GM18858 (cell line): Measurements from ENCODE around the gene NTF3.

Source experiments
- ATAC-seq: cut with Tn5 transposase; IDR thresholded peaks from one replicate; pipeline ENCODE4 v1.9.1; 2021; ENCODE audit not compliant: unreplicated experiment

Gene NTF3

DNA sequence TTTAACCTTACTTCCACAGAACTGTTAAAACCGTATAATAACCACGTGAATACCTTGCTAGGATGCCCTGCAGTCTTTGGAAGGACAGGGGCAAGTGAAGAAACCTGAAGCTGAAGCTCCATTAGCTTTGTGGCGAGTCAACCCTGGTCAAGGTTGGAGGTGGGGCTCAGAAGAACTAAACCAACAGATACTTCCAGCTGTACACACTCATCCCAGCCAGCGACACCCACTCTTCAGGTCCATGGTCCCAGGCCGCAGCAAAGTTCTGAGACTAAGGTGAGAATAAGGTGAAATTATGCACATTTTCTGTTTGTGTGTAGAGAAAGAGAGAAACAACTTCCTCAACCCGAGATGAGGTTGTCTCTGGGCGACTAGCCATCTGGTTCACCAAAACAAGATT, 77.6 kb downstream of the NTF3 start:
- ATAC-seq: no peak

DNA sequence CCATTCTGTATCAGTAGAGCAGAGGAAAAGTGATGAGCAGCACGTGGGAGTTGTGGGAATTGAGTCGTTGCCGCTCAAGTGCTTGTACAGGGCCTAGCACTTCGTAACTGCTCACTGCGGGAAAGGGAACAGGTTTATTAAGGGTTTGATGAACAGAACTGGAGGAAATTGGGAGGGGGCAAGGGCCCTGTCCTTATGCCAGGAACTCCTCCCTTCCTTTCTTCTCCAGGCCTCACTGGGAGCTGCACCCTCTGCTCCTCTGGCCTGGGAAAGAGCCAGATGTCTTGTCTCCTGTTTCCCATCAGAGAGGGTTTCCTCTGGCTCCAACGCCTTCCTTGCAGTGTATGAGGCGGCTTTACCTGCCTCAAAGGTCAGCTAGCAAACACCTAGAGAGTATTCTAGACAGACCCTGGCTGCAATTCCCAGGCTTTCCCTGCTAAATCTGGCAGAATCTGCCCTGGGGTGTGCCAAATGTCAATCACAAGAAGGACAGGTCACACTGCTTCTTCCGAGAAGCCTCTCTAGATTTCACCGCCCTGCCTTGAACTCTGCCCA, 78.4 kb downstream of the NTF3 start:
- ATAC-seq: no peak

DNA sequence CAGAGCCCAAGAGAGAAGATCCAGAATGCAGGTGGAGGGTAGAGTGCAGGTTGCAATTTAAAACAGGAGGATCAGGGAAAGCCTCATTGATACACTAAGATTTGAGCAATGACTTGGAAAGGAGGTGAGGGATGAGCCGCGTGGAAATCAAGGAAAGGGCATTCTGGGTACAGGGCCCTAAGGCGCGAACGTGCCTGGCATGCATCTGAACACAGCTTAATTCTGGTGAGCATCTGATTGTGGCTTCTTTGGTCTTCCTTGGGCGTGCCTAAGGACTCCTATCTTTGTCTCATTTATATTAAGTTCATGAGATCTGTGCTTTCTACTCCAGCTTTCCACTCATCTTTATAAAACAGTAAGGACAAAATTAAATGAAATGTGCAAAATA, 79.3 kb downstream of the NTF3 start:
- no peak for ATAC-seq

DNA sequence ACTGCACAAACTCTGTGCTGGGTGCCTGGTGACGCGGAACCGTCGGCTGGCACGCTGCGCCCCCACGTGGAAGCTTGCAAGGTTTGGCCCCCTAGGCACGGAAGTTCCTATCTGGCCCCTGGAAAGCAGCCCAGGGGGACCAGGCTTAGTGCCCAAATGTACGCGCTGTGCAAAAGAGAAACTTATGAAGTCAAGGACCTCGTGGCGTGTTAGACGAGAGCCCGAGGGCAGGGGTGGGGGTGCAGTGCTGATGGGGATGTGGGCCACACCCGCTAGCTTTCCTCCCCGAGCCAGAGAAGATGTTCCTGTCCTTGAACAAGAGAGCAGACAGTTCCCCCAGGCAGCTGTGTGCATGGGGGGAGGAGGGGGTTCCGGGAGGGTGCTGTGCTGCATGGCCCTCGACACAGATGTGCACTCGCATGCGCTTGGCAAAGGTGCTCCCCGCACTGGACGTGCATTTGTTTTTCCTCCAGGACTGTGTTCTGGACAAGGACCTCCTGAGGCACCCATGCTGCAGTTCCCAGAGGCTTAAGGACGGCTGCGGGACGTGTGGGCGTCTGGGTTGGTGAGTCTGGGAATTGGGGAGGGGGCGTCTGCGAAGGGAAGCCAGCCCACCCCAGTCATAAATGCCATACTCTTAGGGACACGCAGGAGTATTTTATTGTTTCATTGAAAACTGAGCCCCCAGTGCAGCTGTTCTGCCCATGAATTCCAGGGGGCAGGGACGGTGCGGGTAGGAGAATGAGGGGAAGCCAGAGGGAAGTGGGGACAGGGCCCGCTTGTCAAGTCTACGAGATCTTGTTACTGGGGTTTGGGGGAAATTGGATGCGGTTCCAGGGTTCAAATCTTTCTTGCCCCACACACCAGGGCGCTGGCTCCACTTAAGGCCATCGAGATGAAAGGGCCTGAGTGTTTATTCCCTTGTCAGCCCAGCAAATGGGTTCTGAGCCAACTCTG, 80.0 kb downstream of the NTF3 start:
- ATAC-seq: no peak

DNA sequence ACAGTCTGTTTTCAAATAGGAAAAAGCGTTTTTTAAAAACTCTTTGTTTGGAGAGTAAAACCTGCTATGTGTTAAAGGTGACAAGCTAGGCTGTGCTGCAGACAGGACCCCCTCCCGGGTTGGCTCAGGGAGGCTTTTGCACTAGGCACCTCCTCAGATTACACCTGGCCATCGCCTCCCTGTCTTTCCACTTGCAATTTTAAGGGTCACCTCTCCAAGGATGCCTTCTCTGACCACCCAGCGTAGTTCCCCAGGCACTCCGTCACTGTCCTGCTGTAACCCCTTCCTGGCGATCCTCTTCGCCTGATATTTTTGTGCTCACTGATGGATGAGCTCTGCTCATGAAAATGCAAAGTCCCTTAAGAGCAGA, 80.7 kb downstream of the NTF3 start:
- ATAC-seq: no peak

DNA sequence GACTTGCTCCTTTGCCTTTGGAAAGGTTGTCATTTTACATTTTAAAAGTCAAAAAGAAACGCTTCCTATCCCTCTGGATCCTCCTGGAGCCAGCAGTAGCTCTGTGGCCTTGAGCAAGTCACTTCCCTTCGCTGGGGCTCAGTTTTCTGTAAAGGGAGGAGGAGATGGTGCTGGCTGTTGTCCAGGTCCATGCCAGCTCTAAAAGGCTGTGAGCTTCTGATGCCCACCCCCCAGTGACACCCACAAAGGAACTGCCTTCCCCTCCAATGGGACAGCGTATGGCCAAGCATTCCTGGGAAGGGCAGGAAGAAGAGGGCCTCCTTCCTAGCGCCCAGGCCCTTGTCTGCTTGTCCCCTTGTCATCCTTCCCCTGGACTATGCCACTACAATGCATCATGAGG, 81.5 kb downstream of the NTF3 start:
- no peak for ATAC-seq

DNA sequence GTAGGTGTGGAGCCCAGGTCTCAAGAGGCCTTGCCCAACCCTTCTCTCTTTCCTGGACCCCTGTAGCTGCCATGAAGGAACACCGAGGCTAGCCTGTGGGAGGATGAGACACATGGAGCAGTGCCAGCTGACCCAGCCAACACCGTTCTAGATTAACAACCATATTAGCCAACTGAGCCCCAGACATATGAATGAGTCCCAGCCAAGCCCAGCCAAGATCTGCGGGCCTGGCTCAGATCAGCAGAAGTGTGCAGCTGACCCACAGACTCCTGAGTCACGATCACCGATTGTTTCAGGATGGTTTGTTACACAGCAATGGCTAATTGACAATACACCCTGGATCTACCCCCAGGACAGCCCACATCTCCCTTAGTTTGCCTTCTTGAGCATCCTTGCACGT, 82.1 kb downstream of the NTF3 start:
- ATAC-seq: no peak

DNA sequence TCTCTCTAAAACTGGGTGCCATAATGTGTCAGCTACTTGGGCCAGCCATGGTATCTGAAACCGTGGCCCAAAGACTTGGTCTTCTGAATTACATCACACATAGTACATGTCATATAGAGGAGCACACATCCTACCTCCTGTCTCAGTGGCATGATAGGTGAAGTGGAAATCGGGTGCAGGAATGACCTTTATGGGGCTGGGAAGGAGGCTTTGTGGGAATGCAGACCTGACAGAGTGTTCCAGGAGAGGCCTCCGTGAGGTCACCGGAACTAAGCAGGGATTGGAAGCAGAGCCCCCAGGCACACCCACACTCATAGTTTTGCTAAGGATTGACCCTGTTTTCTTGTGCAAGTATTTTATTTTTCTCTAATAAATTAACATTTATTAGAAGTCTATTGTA, 82.6 kb downstream of the NTF3 start:
- no peak for ATAC-seq

DNA sequence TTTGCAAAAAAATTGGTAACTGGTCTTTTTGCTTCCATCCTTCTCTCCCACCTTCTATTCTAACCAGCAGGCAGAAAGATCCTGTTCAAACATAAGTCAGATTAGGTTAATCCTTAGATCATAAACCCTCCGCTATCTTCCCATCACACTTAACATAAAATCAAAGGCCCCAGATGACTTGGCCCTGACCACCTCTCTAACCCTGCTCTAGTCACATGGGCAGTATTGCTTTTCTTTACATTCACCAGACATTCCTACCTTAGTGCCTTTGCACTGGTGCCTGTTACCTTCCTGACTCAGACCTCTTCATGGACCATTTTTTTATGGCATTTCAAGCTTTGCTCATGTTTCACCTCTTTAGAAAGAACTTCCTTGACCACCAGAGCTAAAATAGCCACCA, 83.5 kb downstream of the NTF3 start:
- ATAC-seq: no peak

DNA sequence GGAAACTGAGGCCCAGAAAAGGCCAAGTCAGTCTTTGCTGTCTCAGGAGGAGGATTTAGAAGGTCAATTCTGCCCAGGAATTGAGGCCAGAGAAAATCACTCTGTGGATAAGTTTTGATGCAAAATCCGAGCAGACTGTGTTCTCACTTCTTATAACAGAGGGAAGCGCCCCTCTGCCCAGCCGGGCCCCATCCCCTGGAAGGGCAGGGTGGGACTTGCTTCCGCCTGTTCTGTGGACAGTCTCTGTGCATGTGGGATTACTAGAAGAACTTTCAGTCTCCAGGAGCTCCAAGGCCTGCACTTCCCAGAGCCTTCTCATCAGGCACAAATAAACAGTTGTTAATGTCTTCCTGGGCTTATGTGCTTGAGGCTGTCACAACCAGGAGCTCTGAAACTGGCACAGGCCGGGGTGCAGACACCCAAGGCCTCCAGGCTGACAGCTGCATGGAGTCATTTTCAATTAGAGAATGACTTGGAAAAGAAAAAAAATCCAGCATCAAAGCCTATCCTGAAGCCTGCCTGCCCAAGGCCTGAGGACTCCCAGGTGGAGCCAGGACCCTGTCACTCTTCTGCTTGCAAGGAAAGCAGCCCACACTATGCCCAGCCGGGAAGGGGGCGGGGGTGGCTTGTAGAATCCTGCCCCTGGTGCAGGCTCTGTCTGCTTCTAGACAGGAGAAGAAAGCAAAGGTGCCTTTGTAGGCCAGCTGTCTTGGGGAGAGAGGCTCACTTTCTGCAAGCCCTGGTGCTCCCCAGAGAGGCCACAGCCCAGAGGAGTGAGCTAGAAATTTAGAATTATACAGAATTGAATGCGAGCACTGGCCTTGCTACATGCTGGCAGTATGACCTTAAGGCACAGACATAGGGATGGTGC, 84.7 kb downstream of the NTF3 start:
- no peak for ATAC-seq

DNA sequence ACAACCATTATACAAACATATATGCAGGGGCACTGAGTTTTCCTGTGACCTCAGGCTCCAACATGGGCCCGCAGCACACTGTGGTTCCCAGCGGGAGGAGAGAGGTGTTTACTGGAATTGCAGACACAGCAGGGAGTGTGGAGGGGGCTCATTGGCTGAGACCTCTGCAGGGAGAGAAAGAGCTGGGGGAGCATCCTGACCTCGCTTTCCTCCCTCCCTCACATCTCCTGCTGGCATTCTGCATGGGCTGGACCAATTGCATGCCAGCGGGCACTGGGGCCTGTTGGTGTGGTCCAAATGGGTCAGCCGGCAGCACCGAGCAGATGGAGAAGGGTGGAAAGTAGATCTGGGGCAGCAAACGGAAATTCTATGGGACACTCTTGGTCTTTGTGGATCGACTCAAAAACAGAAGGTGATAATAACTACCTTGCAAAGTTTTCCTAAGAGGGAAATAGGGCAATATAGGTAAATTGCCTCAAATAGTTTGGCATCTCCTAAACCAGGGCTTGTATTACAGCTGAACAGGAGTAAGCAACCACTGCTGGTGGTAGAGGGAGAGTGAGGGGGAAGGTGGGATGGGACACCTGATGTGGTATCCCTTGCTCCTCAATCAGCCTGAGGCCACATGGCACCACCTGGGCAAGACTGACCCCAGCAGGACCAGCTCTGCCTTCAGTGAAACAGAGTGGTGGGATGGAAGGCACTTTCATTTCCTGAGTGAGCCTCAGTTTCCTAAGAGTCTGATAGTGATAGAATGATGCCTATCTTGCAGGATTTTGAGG, 86.9 kb downstream of the NTF3 start:
- ATAC-seq: no peak

DNA sequence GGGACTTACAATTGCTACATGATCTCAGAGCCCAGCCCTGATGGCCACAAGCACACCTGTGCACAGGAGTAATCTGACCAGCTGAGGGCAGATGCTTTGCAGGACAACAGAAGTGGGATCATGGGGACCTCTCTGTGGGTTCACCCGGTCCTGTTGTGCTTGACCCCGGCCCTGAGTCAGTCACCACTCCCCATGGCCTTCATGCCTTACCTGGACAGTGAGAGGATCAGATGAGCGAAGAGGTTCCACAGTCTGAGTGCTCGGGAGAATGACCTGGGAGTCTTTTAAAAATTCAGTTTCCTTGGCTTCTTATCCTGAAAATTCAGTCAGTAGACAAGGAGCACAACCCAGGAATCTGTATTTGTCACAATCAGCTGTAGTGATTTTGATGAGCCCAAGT, 88.1 kb downstream of the NTF3 start:
- no peak for ATAC-seq

DNA sequence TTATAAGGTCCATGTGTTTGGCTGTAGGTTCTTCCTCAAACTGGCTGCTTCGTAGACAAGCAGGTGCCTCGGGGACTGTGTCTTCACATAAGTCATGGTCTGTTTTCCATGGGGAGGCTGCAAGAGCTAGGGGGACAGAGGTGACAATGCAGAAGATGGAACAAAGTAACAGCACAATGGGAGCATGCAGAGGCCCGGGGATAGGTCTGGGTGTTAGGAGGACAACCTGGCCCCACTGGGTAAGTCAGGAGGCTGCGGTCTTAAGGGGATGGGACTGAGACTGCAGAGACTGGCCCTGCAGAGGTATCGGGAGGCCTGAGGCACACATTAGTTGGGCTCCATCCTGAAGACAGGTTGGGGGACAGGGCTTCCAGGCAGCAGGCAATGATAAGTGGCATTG, 88.9 kb downstream of the NTF3 start:
- no peak for ATAC-seq

DNA sequence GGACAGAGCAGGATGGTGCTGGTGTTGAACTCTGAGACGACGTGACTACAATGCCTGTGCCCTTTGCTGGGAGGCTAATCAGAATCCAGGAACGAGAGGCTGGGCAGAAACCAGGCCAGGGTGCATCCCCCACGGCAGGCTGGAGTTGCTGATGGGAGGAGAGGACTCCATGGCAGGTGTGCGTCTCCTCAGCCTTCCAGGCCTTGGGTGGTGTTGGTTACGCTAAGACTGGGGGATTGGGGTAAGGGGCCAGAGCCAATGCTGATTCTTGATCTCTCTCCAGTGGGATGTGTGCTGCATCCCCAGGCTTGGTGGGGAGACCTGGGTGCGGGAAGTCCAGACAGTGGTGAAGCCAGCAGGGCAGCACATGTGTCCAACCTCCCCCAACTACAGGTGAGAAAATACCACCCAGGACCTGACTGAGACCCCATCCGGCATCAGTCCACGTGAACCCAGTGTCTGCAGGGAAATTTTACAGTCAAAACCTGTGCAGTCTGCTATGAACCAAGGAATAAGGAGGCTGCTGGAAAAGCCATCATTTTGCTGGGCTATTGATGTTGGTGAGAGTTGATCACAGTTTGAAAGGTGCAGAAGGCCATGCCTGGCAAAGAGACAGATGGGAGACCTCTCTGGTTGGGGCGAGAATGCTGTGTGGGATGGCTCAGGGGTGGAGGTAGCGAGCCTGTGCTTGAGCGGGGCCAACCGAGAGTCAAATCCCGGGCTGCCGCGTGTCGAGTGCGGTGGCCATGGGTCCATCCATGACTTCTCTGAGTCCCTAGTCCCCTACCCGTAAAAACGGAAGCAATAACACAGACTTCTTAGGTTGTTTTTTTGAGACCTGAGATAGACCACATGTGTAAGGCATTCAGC, 89.8 kb downstream of the NTF3 start:
- no peak for ATAC-seq

DNA sequence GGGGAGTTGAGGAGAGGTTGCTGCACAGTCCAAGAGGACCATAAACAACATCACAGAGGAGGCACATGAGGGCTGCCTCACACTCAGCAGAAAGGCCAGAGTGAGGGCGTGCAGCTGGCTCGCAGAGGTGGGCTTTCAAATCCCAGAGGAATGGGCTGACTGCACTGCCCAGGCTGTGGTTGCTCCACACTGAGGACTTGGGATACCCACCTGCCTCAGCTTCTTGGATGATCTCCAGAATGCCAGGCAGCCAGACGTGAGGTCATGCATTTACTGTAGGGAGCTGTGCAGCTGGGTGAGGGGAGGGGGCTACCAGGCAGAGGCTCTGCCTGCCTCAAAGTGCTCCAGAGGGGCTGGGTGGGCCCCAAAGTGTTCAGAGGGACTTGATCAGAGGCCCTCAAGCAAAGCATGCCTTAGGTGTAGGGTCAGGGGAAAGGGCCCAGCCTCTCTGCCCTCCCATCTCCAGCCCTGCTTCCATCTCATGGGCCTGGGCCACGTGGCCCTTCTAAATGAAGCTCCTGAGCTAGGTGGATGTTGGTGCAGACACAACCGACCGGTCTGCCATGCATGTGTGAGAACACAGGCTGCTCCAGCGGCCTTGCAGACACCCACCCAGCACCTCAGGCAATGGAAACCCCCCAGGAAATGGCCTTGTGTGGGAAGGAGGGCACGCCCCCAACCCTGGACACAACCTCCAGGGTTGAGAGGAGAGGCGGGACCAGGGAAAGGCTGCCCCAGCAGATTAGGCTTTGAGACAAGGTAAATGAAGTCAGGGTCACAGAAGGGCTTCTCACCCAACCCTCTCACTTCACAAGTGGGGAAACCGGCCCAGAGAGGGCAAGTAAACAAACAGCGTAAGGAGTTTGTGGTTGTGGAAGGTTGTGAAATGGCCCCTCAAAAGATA, 90.8 kb downstream of the NTF3 start:
- no peak for ATAC-seq

DNA sequence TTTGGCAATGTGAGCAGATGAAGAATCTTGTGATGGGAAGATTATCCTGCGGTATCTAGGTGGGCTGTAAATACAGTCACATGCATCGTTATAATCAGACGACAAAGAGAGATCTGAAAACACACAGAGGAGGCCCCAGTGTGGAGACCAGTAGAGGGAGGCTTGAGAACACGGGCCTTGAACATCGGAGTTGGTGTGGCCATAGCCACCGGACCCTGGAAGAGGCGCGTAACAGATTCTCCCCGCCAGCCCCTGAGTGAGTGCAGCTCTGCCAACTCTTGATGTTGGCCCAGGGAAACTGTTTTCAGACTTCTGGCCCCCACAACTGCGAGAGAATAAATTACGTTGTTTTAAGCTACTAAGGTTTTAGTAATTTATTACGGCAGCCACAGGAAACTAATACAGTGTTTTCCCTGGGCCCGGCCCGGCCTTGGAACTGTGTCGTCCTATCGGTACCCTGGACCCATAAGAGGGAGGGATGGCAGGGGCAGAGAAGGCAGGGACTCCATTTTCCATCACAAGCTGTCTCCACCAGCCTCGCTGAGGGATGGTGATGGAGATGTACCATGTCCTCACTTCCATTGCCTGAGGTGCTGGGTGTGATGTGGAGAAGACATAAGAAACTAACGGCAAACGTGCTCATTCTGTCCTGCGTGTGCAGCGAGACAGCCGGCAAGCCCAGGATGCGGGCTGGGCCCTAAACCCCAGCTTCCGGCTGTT, 91.6 kb downstream of the NTF3 start:
- no peak for ATAC-seq

DNA sequence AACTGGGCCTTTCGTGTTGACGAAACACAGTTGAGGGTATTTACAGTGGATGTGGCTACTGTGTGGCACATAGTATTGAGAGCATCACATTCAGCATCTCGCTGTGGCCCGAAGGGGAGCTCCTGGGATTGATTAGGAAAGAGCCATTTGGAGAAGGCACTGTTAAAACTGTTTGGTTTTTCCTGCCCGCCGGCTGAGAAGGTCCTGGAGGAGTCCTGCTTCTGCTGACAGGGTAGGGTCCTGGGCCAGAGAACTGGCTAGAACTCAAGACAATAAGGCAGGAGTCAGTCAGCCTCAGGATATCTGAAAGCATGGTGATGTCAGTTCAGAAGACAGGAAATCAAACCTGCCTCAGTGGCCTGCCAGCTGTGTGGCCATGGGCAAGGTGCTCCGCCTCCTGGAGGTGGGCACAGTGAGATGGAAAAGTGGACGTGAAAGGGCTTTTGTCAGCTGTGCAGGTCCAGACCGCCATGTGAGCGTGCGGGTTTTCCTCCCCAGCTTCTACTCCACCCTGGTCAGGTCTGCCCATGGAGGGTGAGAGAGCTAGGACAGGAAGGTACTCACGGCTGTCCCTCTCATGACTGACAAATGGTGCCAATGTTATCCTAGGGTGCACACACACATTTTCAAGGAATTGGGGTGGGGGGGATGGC, 92.3 kb downstream of the NTF3 start:
- no peak for ATAC-seq
